AG09319 (cell line): ENCODE measurements around the gene ANKRD11.

Source experiments
- DNase-seq: peaks from one replicate; pipeline ENCODE4 v3.0.0-alpha.2; 2010; ENCODE audit warnings: low read depth; ENCODE audit errors: extremely low read depth
- CTCF ChIP-seq: IDR thresholded peaks from 2 replicates; pipeline ENCODE4 v1.5.1; 2011; ENCODE audit warnings: low read depth, mild to moderate bottlenecking, inconsistent platforms, low read length, moderate library complexity

ANKRD11 gene

GRCh38 chr16:89359264-89360147, 130.9 kb downstream of the ANKRD11 start:
- no peak for DNase-seq
- no peak for TF ChIP-seq CTCF

GRCh38 chr16:89358030-89359005, 132.0 kb downstream of the ANKRD11 start:
- TF ChIP-seq CTCF = no peak
- DNase-seq = no peak

- DNase-seq = no peak
- no peak for TF ChIP-seq CTCF
These were observed 133.1 kb downstream of the ANKRD11 start for GRCh38 chr16:89357055-89357816.

- TF ChIP-seq CTCF = no peak
- DNase-seq = no peak
These were observed 134.7 kb downstream of the ANKRD11 start for GRCh38 chr16:89355686-89356085.

- no peak for DNase-seq
- TF ChIP-seq CTCF = no peak
These were observed 135.4 kb downstream of the ANKRD11 start for GRCh38 chr16:89355007-89355406.

GRCh38 chr16:89354325-89354724, 136.0 kb downstream of the ANKRD11 start:
- no peak for DNase-seq
- no peak for TF ChIP-seq CTCF
